ENCODE results near the gene THEMIS2. TPM values are rescaled to one million over a fixed set of nuclear protein-coding genes. Genes with fewer than 3 reads are reported as not detected.
A peak's percentile ranks its signal among the peaks of the same experiment; 100 is the strongest.

Gene THEMIS2
- total RNA-seq, 2 experiments from 2014 or later = 35.4 to 40.5 TPM

- Mint-ChIP-seq H3K9me3 (no peaks in the 10 kb centered on the region), H3K4me3 (no peak overlapping the region), H3K36me3 (peaks cover 44% of the 10 kb centered on the region), H3K27me3 (no peaks in the 10 kb centered on the region), H3K4me1 (peaks cover 41% of the 10 kb centered on the region), H3K27ac (peak overlapping the region; percentile 60)
- POLR2A ChIA-PET = interaction anchor here (1.1 to 1.2 kb wide), 2 partner anchors 10 to 11 kb away, joined by 3 to 4 read pairs; partner anchors contain the start of gene THEMIS2
- ATAC-seq (ENCODE audit: low read depth) = no peak
- DNase-seq = no peak
These were observed 11.9 kb downstream of the THEMIS2 start for GRCh38 chr1:27884006-27884954.

GRCh38 chr1:27885114-27885528 is 12.8 kb downstream of the THEMIS2 start:
- no peak overlapping the region for H3K4me3 Mint-ChIP-seq
- DNase-seq (no peak), ATAC-seq (ENCODE audit: low read depth) (no peak)
- H3K36me3 Mint-ChIP-seq = peaks cover 45% of the 10 kb centered on the region
- H3K4me1 Mint-ChIP-seq = peaks cover 44% of the 10 kb centered on the region
- H3K27me3 Mint-ChIP-seq = no peaks in the 10 kb centered on the region
- no peaks in the 10 kb centered on the region for H3K9me3 Mint-ChIP-seq
- H3K27ac Mint-ChIP-seq = no peak overlapping the region
- POLR2A ChIA-PET = no interaction called here

DNA sequence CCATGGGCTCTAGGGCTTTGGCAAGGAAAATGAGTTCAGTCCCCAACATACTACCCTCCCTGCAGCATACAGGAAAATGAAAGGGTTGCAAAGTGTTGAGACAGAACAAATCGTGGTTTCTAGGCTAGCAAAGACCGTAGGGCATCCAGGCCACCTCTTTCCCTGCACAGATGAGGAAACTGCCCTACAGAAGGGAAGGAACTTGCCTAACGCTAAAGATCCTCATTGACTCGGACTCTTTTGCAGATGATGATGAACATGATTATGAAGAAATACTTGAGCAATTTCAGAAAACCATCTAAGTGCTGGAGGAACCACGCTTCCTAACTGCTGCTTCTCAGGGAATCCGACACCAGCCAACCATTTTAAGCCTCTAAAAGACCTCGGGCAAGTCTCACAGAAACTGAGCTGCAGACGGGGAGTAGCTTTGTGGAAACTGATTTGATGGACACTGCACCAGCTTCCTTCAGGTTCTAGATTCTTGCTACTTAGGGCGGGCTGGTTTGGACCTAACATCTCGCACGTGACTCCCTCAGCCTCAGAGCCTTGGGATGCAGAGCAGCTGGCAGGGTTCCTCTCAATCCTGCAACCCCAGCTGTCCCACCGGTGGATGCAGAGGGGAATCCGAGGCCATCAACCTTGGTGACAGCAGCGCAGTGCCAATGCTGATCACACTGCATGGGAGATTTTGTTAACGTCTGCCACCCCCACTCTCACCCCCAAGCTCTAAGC is 13.4 kb downstream of the THEMIS2 start:
- Mint-ChIP-seq H3K9me3 (no peaks in the 10 kb centered on the region), H3K27ac (peak overlapping the region; percentile 40), H3K4me3 (peak overlapping the region; percentile 75), H3K4me1 (peaks cover 48% of the 10 kb centered on the region), H3K36me3 (peaks cover 48% of the 10 kb centered on the region), H3K27me3 (no peaks in the 10 kb centered on the region)
- POLR2A ChIA-PET = interaction anchor here (0.7 to 2.5 kb wide), 5 partner anchors 8 to 160 kb away, joined by 3 to 13 read pairs (median 3); partner anchors contain the start of gene FAM76A
- no peak for DNase-seq
- ATAC-seq (ENCODE audit: low read depth) = no peak

GRCh38 chr1:27886353-27886679 is 14.0 kb downstream of the THEMIS2 start:
- DNase-seq = no peak
- no peaks in the 10 kb centered on the region for H3K27me3 Mint-ChIP-seq
- no peaks in the 10 kb centered on the region for H3K9me3 Mint-ChIP-seq
- peak overlapping the region; percentile 75 for H3K4me3 Mint-ChIP-seq
- H3K4me1 Mint-ChIP-seq = peaks cover 53% of the 10 kb centered on the region
- POLR2A ChIA-PET = interaction anchor here (0.7 to 2.5 kb wide), 6 partner anchors 9 to 161 kb away, joined by 3 to 13 read pairs (median 3); partner anchors contain the start of genes FAM76A and STX12
- peak overlapping the region; percentile 90 for H3K27ac Mint-ChIP-seq
- ATAC-seq (ENCODE audit: low read depth) = no peak
- peaks cover 51% of the 10 kb centered on the region for H3K36me3 Mint-ChIP-seq

- Mint-ChIP-seq H3K4me3 (peak overlapping the region; percentile 75), H3K4me1 (peaks cover 58% of the 10 kb centered on the region), H3K27ac (peak overlapping the region; percentile 90), H3K36me3 (peaks cover 54% of the 10 kb centered on the region), H3K27me3 (no peaks in the 10 kb centered on the region), H3K9me3 (no peaks in the 10 kb centered on the region)
- ATAC-seq (ENCODE audit: low read depth) (peak; percentile 15), DNase-seq (no peak)
- POLR2A ChIA-PET = interaction anchor here (0.7 to 2.5 kb wide), 7 partner anchors 9 to 161 kb away, joined by 3 to 13 read pairs (median 3); partner anchors contain the start of genes FAM76A and STX12
These were observed 14.4 kb downstream of the THEMIS2 start for GRCh38 chr1:27886744-27887143.

DNA sequence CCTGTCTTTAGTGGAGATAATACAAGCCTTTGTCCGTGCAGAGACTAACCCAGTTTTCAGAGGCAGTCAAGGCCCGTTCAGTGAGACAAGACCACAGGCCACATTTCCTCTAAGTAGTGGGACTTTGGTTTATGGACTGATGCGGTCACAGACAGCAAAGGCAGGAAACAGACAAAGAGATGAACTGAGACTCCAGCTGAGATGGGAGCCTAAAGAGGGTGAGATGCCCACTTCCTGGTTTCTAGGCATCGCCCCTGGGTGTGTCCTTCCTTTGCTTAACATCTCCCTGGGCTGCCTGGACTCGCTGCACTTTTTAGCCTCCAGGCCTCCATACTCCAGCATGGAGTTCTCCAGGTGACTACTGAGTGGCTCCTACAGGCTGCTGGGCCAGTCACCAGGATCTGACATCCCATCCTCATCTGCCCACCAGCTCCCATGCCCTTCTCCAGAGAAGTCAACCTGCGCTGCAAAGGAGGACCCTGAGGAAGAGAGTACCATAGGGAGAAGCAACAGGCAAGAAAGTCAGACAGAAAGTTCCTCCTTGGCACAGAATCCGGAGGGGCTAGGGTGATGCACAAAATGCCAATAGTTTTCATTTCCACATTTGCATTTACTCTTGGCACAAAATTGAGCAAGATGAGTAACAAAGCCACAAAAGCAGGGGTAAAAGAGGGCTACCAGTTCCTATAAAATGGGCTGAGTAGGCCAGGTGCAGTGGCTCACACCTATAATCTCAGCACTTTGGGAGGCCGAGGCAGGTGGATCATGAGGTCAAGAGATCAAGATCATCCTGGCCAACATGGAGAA is 15.1 kb downstream of the THEMIS2 start:
- POLR2A ChIA-PET = interaction anchor here (1.2 to 2.5 kb wide), 2 partner anchors 14 to 18 kb away, joined by 4 to 13 read pairs; no protein-coding TSS in a partner anchor
- Mint-ChIP-seq H3K27ac (peak overlapping the region; percentile 90), H3K36me3 (peaks cover 56% of the 10 kb centered on the region)

DNA sequence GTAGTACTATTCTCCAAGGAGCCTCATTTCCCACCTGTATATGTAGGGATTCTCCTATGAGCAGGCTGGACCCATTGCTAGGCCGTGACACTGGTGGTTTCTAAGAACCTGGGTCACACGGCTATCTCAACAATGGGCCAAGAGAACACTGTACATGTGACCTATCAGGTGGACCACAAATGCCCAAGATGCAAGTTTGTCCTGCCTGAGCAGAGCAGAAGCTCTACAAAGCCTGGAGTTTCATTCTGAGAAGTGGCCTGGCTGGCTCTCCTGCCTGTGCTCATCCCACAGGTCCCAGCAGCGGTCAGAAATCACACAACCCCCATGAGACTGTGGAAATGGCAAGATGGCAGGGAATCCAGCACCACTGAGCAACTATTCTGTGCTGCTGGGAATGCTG is 17.2 kb downstream of the THEMIS2 start:
- H3K9me3 Mint-ChIP-seq = no peaks in the 10 kb centered on the region
- POLR2A ChIA-PET = no interaction called here
- H3K27me3 Mint-ChIP-seq = no peaks in the 10 kb centered on the region
- DNase-seq (no peak), ATAC-seq (ENCODE audit: low read depth) (no peak)
- peaks cover 48% of the 10 kb centered on the region for H3K36me3 Mint-ChIP-seq
- H3K4me3 Mint-ChIP-seq = no peak overlapping the region
- peaks cover 65% of the 10 kb centered on the region for H3K4me1 Mint-ChIP-seq
- peak overlapping the region; percentile 12 for H3K27ac Mint-ChIP-seq

More for the DNA sequence above, 15.1 kb downstream of the THEMIS2 start:
- no peaks in the 10 kb centered on the region for H3K27me3 Mint-ChIP-seq
- peak overlapping the region; percentile 75 for H3K4me3 Mint-ChIP-seq
- H3K4me1 Mint-ChIP-seq = peaks cover 64% of the 10 kb centered on the region
- peak; percentile 85 for ATAC-seq (ENCODE audit: low read depth)
- DNase-seq = peak; percentile 48
- H3K9me3 Mint-ChIP-seq = no peaks in the 10 kb centered on the region

GRCh38 chr1:27891196-27891889 is 19.0 kb downstream of the THEMIS2 start:
- Mint-ChIP-seq H3K27ac (peak overlapping the region; percentile 87), H3K4me1 (peaks cover 50% of the 10 kb centered on the region), H3K4me3 (peak overlapping the region; percentile 17), H3K36me3 (peaks cover 40% of the 10 kb centered on the region), H3K9me3 (no peaks in the 10 kb centered on the region), H3K27me3 (no peaks in the 10 kb centered on the region)
- POLR2A ChIA-PET = no interaction called here
- DNase-seq (no peak), ATAC-seq (ENCODE audit: low read depth) (peak; percentile 15)

DNA sequence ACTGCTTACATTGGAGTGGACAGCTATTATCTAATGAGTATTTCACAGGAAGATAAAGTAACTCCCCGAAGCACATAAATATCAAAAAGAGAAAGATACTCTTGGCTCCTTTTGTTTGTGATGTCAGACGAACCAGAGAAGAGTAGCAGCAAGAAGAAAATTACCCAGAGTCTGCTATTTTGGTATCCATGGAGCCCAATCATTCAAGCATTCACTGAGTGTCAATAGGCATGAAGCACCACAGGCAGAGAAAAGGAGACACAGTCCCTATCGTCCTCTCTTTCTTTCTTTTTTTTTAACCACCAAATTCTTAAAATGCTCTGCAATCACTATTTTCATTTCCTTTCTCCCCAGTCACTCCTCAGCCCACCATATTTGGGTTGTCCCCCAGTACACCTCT is 22.2 kb downstream of the THEMIS2 start:
- Mint-ChIP-seq H3K4me1 (peaks cover 26% of the 10 kb centered on the region), H3K27ac (no peak overlapping the region), H3K9me3 (no peaks in the 10 kb centered on the region), H3K27me3 (no peaks in the 10 kb centered on the region), H3K4me3 (no peak overlapping the region), H3K36me3 (peaks cover 28% of the 10 kb centered on the region)
- POLR2A ChIA-PET = interaction anchor here (1.1 kb wide), 1 partner anchor 14 kb away, joined by 3 read pairs; no protein-coding TSS in a partner anchor
- DNase-seq (no peak), ATAC-seq (ENCODE audit: low read depth) (no peak)

DNA sequence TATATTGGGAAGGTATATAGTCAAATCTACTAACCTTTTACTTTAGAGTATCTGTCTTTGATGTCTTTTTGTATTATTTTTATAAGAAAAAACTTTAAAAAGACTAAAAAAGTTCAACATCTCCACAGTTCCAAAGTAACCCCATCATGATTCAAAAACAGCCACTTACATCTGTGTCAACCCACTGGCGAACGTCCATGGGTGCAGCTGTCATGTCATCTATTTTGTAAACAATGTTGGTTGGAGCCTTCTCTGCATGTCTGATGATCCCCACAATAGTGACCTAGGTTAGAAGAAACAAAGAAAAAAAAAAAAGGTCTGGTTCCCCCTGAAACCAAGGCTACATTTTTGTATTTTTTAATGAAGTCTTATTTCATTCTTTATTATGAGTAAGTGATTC is 34.4 kb downstream of the THEMIS2 start:
- ATAC-seq (ENCODE audit: low read depth) (no peak), DNase-seq (no peak)
- POLR2A ChIA-PET = interaction anchor here (0.7 kb wide), 1 partner anchor 146 kb away, joined by 3 read pairs; no protein-coding TSS in a partner anchor
- Mint-ChIP-seq H3K27ac (no peak overlapping the region), H3K36me3 (peaks cover 10% of the 10 kb centered on the region), H3K4me3 (no peak overlapping the region), H3K27me3 (no peaks in the 10 kb centered on the region), H3K9me3 (no peaks in the 10 kb centered on the region), H3K4me1 (peaks cover 9% of the 10 kb centered on the region)

DNA sequence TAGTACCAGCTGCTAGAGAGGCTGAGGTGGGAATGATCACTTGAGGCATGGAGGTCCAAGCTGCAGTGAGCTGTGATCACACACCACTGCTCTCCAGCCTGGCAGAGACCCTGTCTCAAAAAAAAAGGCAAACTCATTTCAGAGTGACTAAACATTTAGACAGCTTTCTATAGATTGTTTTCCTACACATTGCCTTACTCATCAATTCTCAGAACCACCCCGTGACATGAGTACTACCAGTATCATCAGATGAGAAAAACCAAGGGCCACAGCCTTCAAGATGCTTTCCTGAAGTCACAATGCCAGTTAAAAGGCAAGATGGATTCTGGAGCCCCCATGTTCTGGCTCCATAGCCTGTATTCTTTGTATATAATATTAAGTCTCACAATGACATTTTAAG is 40.1 kb downstream of the THEMIS2 start:
- peaks cover 2% of the 10 kb centered on the region for H3K9me3 Mint-ChIP-seq
- H3K4me3 Mint-ChIP-seq = peak overlapping the region; percentile 27
- DNase-seq = no peak
- POLR2A ChIA-PET = no interaction called here
- peaks cover 12% of the 10 kb centered on the region for H3K36me3 Mint-ChIP-seq
- ATAC-seq (ENCODE audit: low read depth) = no peak
- H3K27me3 Mint-ChIP-seq = peaks cover 3% of the 10 kb centered on the region
- peak overlapping the region; percentile 16 for H3K27ac Mint-ChIP-seq
- H3K4me1 Mint-ChIP-seq = peaks cover 22% of the 10 kb centered on the region

DNA sequence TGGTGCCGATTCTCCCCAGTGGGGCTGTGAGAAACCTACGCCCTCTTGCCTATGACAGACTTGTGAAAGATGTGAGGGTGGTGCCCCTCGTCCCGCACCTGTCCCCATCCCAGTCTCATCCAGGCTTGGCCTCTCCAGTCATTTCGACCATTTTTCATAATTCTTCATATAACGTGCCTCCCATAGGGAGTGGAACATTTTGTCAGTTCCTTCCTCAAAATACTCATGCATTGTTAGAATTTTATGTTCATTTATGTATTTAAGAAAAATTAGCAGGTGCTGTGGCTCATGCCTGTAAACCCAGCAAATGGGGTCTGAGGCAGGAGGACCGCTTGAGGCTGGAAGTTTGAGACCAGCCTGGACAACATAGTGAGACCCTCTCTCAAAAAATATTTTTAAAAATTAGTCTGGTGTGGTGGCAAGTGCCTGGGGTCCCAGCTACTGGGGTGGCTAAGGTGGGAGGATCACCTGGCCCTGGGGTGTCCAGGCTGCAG is 42.8 kb downstream of the THEMIS2 start:
- POLR2A ChIA-PET = no interaction called here
- no peak for ATAC-seq (ENCODE audit: low read depth)

More for the DNA sequence above, 42.8 kb downstream of the THEMIS2 start:
- Mint-ChIP-seq H3K4me3 (peak overlapping the region; percentile 95), H3K9me3 (peaks cover 2% of the 10 kb centered on the region), H3K27me3 (peaks cover 15% of the 10 kb centered on the region), H3K36me3 (peaks cover 10% of the 10 kb centered on the region), H3K4me1 (peaks cover 18% of the 10 kb centered on the region), H3K27ac (peak overlapping the region; percentile 96)
- DNase-seq = no peak
